Measurements from ENCODE around the gene TOB1.

DNA sequence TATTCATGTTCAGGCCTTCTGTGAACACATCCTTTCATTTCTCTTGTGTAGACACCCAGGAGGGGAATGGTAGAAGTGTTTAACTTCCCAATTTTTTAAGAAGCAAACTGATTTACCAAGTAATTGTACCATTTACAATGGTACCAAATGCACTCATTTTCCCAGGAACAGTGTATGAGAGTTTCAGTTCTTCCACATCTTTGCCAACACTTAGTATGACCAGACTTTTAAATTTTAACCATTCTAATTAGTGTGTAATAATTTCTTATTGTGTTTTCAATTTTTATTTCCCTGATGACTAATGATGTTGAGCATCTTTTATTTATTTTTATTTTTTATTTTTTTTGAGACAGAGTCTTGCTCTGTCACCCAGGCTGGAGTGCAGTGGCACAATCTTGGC is 41.0 kb downstream of the TOB1 start:
- TF ChIP-seq, protein P1, sequence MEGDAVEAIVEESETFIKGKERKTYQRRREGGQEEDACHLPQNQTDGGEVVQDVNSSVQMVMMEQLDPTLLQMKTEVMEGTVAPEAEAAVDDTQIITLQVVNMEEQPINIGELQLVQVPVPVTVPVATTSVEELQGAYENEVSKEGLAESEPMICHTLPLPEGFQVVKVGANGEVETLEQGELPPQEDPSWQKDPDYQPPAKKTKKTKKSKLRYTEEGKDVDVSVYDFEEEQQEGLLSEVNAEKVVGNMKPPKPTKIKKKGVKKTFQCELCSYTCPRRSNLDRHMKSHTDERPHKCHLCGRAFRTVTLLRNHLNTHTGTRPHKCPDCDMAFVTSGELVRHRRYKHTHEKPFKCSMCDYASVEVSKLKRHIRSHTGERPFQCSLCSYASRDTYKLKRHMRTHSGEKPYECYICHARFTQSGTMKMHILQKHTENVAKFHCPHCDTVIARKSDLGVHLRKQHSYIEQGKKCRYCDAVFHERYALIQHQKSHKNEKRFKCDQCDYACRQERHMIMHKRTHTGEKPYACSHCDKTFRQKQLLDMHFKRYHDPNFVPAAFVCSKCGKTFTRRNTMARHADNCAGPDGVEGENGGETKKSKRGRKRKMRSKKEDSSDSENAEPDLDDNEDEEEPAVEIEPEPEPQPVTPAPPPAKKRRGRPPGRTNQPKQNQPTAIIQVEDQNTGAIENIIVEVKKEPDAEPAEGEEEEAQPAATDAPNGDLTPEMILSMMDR (conservative IDR thresholded peaks at IDR 0.05; ENCODE audit: low read depth, low read length): no peak
- no peak for TF ChIP-seq CEBPB (IDR thresholded peaks at IDR 0.05; ENCODE audit: low read depth, low read length)
- no peak for TF ChIP-seq POLR2A (IDR thresholded peaks at IDR 0.05; ENCODE audit: low read depth, low read length)
